GM12878 (cell line): ENCODE measurements around the gene NUDCD2. TPM values are rescaled to one million over a fixed set of nuclear protein-coding genes. Genes with fewer than 3 reads are reported as not detected.
A peak's percentile ranks its signal among the peaks of the same experiment; 100 is the strongest.

ENCODE experiments used
- ASH2L ChIP-seq: fragments of 300-600, 200-600 bp; sonication (generic); IDR thresholded peaks from 2 replicates; pipeline ENCODE4 v1.6.1; 2017; ENCODE audit warnings: low read depth, mild to moderate bottlenecking, borderline replicate concordance
- CBX3 ChIP-seq: fragments of 200-600 bp; sonication (generic); IDR thresholded peaks from 2 replicates; pipeline ENCODE4 v1.6.1; 2016; ENCODE audit warnings: low read depth, borderline replicate concordance
- CBX5 ChIP-seq: sonication (generic); IDR thresholded peaks from 2 replicates; pipeline ENCODE4 v1.6.1; 2016; ENCODE audit warnings: low read depth, moderate library complexity, mild to moderate bottlenecking, inconsistent platforms
- CEBPB ChIP-seq, 2 experiments: fragments of 150-350 bp in 1 of 2; IDR thresholded peaks; 2 replicates each; pipeline ENCODE4 v1.6.1; 2012 to 2014; ENCODE audit warnings: low read depth in 2 of 2, low read length in 2 of 2, borderline replicate concordance in 1 of 2, inconsistent platforms in 1 of 2
- E2F4 ChIP-seq: IDR thresholded peaks from 2 replicates; pipeline ENCODE4 v1.6.1; 2012; ENCODE audit warnings: low read depth, low read length, improper control_type of control experiment
- EGR1 ChIP-seq, 2 experiments: IDR thresholded peaks; 1 replicate in 1 of 2; 2 replicates in 1 of 2; pipeline ENCODE4 v1.6.1; 2011 to 2012; ENCODE audit warnings: low read depth in 2 of 2, low read length in 2 of 2, borderline replicate concordance in 1 of 2, mild to moderate bottlenecking in 1 of 2, moderate library complexity in 1 of 2
- ESRRA ChIP-seq: IDR thresholded peaks from 2 replicates; pipeline ENCODE4 v1.6.1; 2012; ENCODE audit warnings: mild to moderate bottlenecking, low read length, improper control_type of control experiment
- ETV6 ChIP-seq, 2 experiments: fragments of 450-650 bp in 1 of 2; IDR thresholded peaks in 1 of 2; conservative IDR thresholded peaks in 1 of 2; 2 replicates each; pipeline ENCODE4 v1.6.1; 2014; ENCODE audit warnings: antibody characterized with exemption in 1 of 2, borderline replicate concordance in 1 of 2, low read depth in 1 of 2, mild to moderate bottlenecking in 1 of 2, moderate library complexity in 1 of 2
- FOXM1 ChIP-seq: IDR thresholded peaks from 2 replicates; pipeline ENCODE4 v1.6.1; 2012; ENCODE audit warnings: low read depth, mild to moderate bottlenecking, inconsistent platforms, low read length, moderate library complexity
- IKZF1 ChIP-seq: fragments of 450-650 bp; conservative IDR thresholded peaks from 2 replicates; pipeline ENCODE4 v1.6.1; 2017; ENCODE audit warnings: antibody characterized with exemption, mild to moderate bottlenecking
- IRF3 ChIP-seq: fragments of 450-650 bp; IDR thresholded peaks from 2 replicates; pipeline ENCODE4 v1.6.1; 2014; ENCODE audit warnings: mild to moderate bottlenecking
- JUNB ChIP-seq: IDR thresholded peaks from 2 replicates; pipeline ENCODE4 v1.6.1; 2016; ENCODE audit warnings: antibody characterized with exemption, mild to moderate bottlenecking
- MEF2B ChIP-seq: fragments of 450-650 bp; IDR thresholded peaks from 2 replicates; pipeline ENCODE4 v1.6.1; 2018; ENCODE audit warnings: mild to moderate bottlenecking, moderate library complexity; ENCODE audit not compliant: partially characterized antibody, poor library complexity, severe bottlenecking
- MTA2 ChIP-seq: fragments of 450-650 bp; IDR thresholded peaks from 2 replicates; pipeline ENCODE4 v1.6.1; 2016; ENCODE audit warnings: low read depth, mild to moderate bottlenecking, moderate library complexity
- NFIC ChIP-seq: IDR thresholded peaks from 2 replicates; pipeline ENCODE4 v1.6.1; 2012; ENCODE audit warnings: low read depth, mild to moderate bottlenecking, inconsistent platforms, low read length, moderate library complexity
- NR2C2 ChIP-seq: IDR thresholded peaks from 2 replicates; pipeline ENCODE4 v1.6.1; 2011; ENCODE audit warnings: borderline replicate concordance, low read depth; ENCODE audit not compliant: control insufficient read depth, insufficient read length
- NR2F1 ChIP-seq: fragments of 450-650 bp; conservative IDR thresholded peaks from 2 replicates; pipeline ENCODE4 v1.6.1; 2017; ENCODE audit warnings: mild to moderate bottlenecking
- PAX5 ChIP-seq: IDR thresholded peaks from 2 replicates; pipeline ENCODE4 v1.6.1; 2011; ENCODE audit warnings: low read depth, low read length, borderline replicate concordance
- SKIL ChIP-seq: fragments of 450-650 bp; IDR thresholded peaks from 2 replicates; pipeline ENCODE4 v1.6.1; 2017; ENCODE audit warnings: mild to moderate bottlenecking, low read depth, inconsistent platforms; ENCODE audit not compliant: poor library complexity, severe bottlenecking
- SMC3 ChIP-seq: IDR thresholded peaks from 2 replicates; pipeline ENCODE4 v1.6.1; 2011; ENCODE audit warnings: low read length, improper control_type of control experiment, borderline replicate concordance
- SREBF1 ChIP-seq: IDR thresholded peaks from 2 replicates; pipeline ENCODE4 v1.6.1; 2012; ENCODE audit warnings: mild to moderate bottlenecking, low read length
- STAT1 ChIP-seq: fragments of 450-650 bp; conservative IDR thresholded peaks from 2 replicates; pipeline ENCODE4 v1.6.1; 2014; ENCODE audit warnings: antibody characterized with exemption, mild to moderate bottlenecking
- ZNF274 ChIP-seq: IDR thresholded peaks from one replicate; pipeline ENCODE4 v1.8.0; 2011; ENCODE audit not compliant: insufficient read length, insufficient read depth
- ZNF622 ChIP-seq: fragments of 450-650 bp; IDR thresholded peaks from 2 replicates; pipeline ENCODE4 v1.6.1; 2017; ENCODE audit warnings: mild to moderate bottlenecking, inconsistent platforms
- polyA plus RNA-seq, 11 experiments: library from polyadenylated mRNA; depleted of rRNA in 4 of 11; unstranded in 6 of 11; stranded (reverse) in 5 of 11; fragments of >200 nt; fragmentation: Nextera tagmentation in 4 of 11; fragmentation: Illumina TruSeq in 1 of 11; extraction: Ambion mirVana in 4 of 11; extraction: Trizol in 1 of 11; gene quantifications; 1 replicate in 1 of 11; 2 replicates in 10 of 11; pipeline versions ENCODE4 v1.2.1 to v1.2.3, GENCODE V29; 2011 to 2016; ENCODE audit warnings: inconsistent platforms in 2 of 11, missing spikeins in 2 of 11, low read depth in 1 of 11
- total RNA-seq, 4 experiments: library from RNA; depleted of rRNA in 3 of 4; stranded (reverse); fragments of >200 nt in 3 of 4; fragmentation: Illumina TruSeq in 1 of 4; extraction: Trizol in 1 of 4; gene quantifications; 2 replicates each; pipeline versions ENCODE4 v1.2.1 to v1.2.3, GENCODE V29; 2013 to 2021
- TF ChIP-seq, protein P1 (sequence below): IDR thresholded peaks from 2 replicates; pipeline ENCODE4 v1.6.1; 2012; ENCODE audit warnings: low read depth, low read length, improper control_type of control experiment

NUDCD2 gene
- total and polyA plus RNA-seq, 10 of the 15 experiments (the other 5 are each of a cell fraction or from before 2014, with no cell fraction given) = 9.1 to 133 (median 24.6) TPM

DNA sequence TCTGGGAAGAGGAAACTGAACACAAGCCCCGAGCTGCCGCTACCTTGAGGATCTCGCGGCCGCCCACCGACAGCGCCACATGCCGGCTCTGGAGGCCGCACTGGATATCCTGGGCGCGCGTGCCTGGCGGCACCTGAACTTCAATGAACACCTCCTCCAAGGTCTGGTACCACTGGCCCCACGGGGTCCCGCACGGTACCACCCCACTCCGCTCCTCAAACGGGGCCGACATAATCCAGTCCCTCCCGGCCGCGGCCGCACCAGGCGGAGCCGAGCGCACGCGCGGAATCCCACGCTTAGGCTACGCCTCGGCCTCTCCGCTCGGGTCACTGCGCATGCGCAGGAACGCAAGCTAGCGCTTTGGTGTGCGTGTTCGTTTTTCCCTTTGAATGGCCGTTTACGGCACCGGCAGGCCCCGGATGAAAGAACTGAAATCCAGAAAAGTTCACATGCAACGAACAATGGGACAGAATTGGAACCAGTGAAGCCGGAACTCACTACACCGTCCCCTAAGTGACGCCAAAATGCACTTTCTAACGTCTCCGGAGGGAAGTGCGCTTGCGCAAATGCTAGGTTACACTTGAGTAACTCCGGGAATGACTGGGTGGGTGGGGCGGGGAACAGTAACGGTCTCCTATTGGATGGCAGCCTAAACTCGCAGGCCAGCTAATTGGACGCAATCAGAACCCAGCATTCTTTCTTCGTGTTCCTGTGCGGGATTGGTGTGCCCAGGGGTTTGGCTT, at the start of gene NUDCD2 (continued):
- TF ChIP-seq E2F4 (no peak), NR2F1 (peak; percentile 45; the same call in 1 of the 2 replicates), FOXM1 (no peak), CEBPB (IDR thresholded peaks at IDR 0.05; ENCODE audit: borderline replicate concordance in 1 of 2, low read depth in 2 of 2, low read length in 2 of 2) (no peak), MTA2 (no peak), IRF3 (peak; percentile 44), SMC3 (no peak), CBX3 (no peak), STAT1 (0 out of 2 replicates have a peak, but pooled peaks have one; percentile 63), EGR1 (IDR thresholded peaks at IDR 0.05; ENCODE audit: borderline replicate concordance in 1 of 2, low read depth in 2 of 2, low read length in 2 of 2) (no peak; a peak in 1 of 3 replicates), NR2C2 (no peak), ESRRA (no peak), MEF2B (no peak), ETV6 (conservative IDR thresholded peaks at IDR 0.05 in 1 of 2, IDR thresholded peaks at IDR 0.05 in 1 of 2; ENCODE audit: borderline replicate concordance in 1 of 2, low read depth in 1 of 2) (no peak), SREBF1 (no peak), PAX5 (peak; percentile 82), ZNF622 (no peak), SKIL (no peak), JUNB (peak; percentile 27; the same call in 1 of the 2 replicates), IKZF1 (peak; percentile 98), ASH2L (0 out of 2 replicates have a peak, but pooled peaks have one; percentile 48), NFIC (no peak; the same call in 1 of the 2 replicates), CBX5 (0 out of 2 replicates have a peak, but pooled peaks have one; percentile 51), ZNF274 (no peak)
- TF ChIP-seq, protein P1, sequence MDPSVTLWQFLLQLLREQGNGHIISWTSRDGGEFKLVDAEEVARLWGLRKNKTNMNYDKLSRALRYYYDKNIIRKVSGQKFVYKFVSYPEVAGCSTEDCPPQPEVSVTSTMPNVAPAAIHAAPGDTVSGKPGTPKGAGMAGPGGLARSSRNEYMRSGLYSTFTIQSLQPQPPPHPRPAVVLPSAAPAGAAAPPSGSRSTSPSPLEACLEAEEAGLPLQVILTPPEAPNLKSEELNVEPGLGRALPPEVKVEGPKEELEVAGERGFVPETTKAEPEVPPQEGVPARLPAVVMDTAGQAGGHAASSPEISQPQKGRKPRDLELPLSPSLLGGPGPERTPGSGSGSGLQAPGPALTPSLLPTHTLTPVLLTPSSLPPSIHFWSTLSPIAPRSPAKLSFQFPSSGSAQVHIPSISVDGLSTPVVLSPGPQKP = no peak
